Uterus (tissue), 4 donors: ENCODE measurements around the gene APOA5. TPM values are rescaled to one million over a fixed set of nuclear protein-coding genes. Genes with fewer than 3 reads are reported as not detected.

Source experiments
- DNase-seq, 2 donors: peaks; one replicate each; pipeline ENCODE4 v3.0.0-alpha.2; 2019 to 2020
- H3K27ac ChIP-seq, 2 donors: fragments of 200-600 bp; sonication (generic); 1 replicate in 1 of 2; 2 replicates in 1 of 2; pipeline ENCODE4 v1.5.1; 2016 to 2018
- H3K27me3 ChIP-seq, 2 donors: fragments of 200-600 bp; sonication (generic); one replicate each; pipeline ENCODE4 v1.5.1; 2018 to 2019; ENCODE audit warnings: control low read depth in 1 of 2
- H3K36me3 ChIP-seq, 2 donors: fragments of 200-600 bp; sonication (generic); one replicate each; pipeline ENCODE4 v1.5.1; 2019; ENCODE audit warnings: control low read depth in 1 of 2
- H3K4me1 ChIP-seq, 2 donors: fragments of 200-600 bp; sonication (generic); one replicate each; pipeline ENCODE4 v1.5.1; 2018 to 2019; ENCODE audit warnings: control low read depth in 1 of 2
- H3K4me3 ChIP-seq, 2 donors: fragments of 200-600 bp; sonication (generic); 1 replicate in 1 of 2; 2 replicates in 1 of 2; pipeline ENCODE4 v1.5.1; 2018 to 2019; ENCODE audit warnings: mild to moderate bottlenecking in 1 of 2
- H3K9me3 ChIP-seq, 2 donors: fragments of 200-600 bp; sonication (generic); one replicate each; pipeline ENCODE4 v1.5.1; 2019; ENCODE audit warnings: control low read depth in 1 of 2
- POLR2A ChIP-seq, 2 donors: fragments of 450-650 bp; IDR thresholded peaks; one replicate each; pipeline ENCODE4 v1.6.1; 2016; ENCODE audit warnings: antibody characterized with exemption in 2 of 2, mild to moderate bottlenecking in 1 of 2, moderate library complexity in 1 of 2
- intact Hi-C: fragments of 100-400 bp; cut with DNase I; formaldehyde crosslinking; loops from one replicate; pipeline ENCODE4 v1.15.1; 2023; ENCODE audit warnings: low total_unique reads
- total RNA-seq, 4 donors: library from RNA; depleted of rRNA in 3 of 4; stranded (reverse); fragments of >200 nt in 3 of 4; gene quantifications; one replicate each; pipeline versions ENCODE4 v1.1.0 to v1.2.4, GENCODE V29; 2014 to 2023
- TF ChIP-seq, protein P1 (sequence below), 4 experiments: fragments of 200-600 bp in 2 of 4; fragments of 450-650 bp in 2 of 4; sonication (generic) in 2 of 4; IDR thresholded peaks; one replicate each; pipeline ENCODE4 v1.5.1; 2016 to 2019; ENCODE audit warnings: antibody characterized with exemption in 4 of 4, mild to moderate bottlenecking in 2 of 4, moderate library complexity in 1 of 4
- donor health status: DM: yes; HTN: yes; CAD: no.

APOA5 gene
- total RNA-seq, 4 donors from 2014 or later, result not detected

DNA sequence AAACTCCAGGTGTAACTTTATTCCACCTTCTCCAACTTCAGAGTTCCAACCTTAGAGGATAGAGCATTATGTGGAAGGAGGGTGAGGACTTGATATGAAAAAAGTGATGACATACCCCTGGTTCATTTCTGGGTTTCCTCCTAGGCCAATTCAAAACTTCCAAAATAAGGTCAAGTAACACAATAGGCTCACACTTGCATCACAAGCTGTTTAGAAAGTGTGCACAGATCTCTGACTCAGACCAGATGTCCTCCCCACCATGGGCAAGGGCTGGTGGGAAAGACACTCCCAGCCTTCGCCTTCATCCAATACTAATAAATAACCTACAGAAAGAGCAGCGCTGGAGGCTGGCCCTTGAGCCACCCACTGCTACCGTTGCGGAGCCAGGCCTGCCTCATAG, 13.1 kb downstream of the APOA5 start:
- no peaks in the 10 kb centered on the region for H3K36me3 ChIP-seq
- no peak for DNase-seq
- H3K9me3 ChIP-seq, result no peaks in the 10 kb centered on the region
- no peak overlapping the region for H3K4me3 ChIP-seq
- H3K4me1 ChIP-seq, result no peaks in the 10 kb centered on the region
- TF ChIP-seq, protein P1, sequence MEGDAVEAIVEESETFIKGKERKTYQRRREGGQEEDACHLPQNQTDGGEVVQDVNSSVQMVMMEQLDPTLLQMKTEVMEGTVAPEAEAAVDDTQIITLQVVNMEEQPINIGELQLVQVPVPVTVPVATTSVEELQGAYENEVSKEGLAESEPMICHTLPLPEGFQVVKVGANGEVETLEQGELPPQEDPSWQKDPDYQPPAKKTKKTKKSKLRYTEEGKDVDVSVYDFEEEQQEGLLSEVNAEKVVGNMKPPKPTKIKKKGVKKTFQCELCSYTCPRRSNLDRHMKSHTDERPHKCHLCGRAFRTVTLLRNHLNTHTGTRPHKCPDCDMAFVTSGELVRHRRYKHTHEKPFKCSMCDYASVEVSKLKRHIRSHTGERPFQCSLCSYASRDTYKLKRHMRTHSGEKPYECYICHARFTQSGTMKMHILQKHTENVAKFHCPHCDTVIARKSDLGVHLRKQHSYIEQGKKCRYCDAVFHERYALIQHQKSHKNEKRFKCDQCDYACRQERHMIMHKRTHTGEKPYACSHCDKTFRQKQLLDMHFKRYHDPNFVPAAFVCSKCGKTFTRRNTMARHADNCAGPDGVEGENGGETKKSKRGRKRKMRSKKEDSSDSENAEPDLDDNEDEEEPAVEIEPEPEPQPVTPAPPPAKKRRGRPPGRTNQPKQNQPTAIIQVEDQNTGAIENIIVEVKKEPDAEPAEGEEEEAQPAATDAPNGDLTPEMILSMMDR (IDR thresholded peaks at IDR 0.05), result no peak
- no peak for TF ChIP-seq POLR2A (IDR thresholded peaks at IDR 0.05)
- intact Hi-C loops, result no loop called here
- no peak overlapping the region for H3K27ac ChIP-seq
- no peaks in the 10 kb centered on the region for H3K27me3 ChIP-seq

DNA sequence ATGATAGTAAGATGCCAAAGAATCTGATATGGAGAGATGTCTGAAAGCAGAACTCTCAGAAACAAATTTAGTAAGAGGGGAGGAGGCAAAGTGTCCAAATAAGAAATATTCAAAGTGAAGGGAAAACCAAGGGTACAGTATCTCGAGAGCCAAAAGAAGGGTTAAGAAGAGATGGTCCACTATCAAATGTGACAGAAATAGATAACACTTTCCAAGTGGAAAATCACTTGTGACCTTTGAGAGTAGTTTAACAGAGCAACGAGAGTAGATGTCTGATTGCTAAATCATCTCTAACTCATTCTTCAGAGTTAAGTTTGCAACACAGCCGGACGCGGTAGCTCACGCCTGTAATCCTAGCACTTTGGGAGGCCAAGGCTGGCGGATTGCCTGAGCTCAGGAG, 14.6 kb downstream of the APOA5 start:
- Histone ChIP-seq H3K36me3 (no peaks in the 10 kb centered on the region), H3K27me3 (no peaks in the 10 kb centered on the region), H3K4me3 (no peak overlapping the region), H3K9me3 (no peaks in the 10 kb centered on the region), H3K27ac (no peak overlapping the region), H3K4me1 (no peaks in the 10 kb centered on the region)
- DNase-seq, result no peak
- intact Hi-C loops, result no loop called here
- TF ChIP-seq, protein P1 (IDR thresholded peaks at IDR 0.05), result no peak
- TF ChIP-seq POLR2A (IDR thresholded peaks at IDR 0.05), result no peak

DNA sequence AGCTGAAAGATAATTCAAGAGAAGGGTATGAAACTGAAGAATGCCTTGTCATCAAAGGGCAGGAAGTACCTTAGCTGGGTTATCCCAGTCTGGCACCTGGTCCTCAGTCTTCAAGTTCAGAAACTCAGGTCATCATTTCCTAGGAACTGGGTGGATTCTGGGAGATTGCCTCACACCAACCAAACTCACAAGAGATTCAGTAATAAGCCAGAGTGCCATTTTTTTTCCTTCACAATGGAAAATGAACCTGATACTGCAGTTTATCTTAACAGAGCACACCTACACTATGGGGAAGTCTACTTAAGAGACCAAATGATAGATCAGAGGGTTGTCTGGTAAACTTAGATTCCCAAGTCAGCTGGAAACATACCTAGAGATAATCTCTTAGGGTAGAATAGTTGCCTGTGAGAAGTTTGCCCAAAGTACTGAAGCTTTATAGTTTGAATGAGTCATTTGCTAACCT, 15.1 kb downstream of the APOA5 start:
- no peak overlapping the region for H3K27ac ChIP-seq
- H3K4me1 ChIP-seq, result peaks cover 0 to 4% of the 10 kb centered on the region in 2 donors
- H3K27me3 ChIP-seq, result no peaks in the 10 kb centered on the region
- no peak for TF ChIP-seq POLR2A (IDR thresholded peaks at IDR 0.05)
- TF ChIP-seq, protein P1 (IDR thresholded peaks at IDR 0.05), result no peak
- H3K4me3 ChIP-seq, result no peak overlapping the region
- no peak for DNase-seq
- intact Hi-C loops, result no loop called here
- no peaks in the 10 kb centered on the region for H3K36me3 ChIP-seq
- no peaks in the 10 kb centered on the region for H3K9me3 ChIP-seq

DNA sequence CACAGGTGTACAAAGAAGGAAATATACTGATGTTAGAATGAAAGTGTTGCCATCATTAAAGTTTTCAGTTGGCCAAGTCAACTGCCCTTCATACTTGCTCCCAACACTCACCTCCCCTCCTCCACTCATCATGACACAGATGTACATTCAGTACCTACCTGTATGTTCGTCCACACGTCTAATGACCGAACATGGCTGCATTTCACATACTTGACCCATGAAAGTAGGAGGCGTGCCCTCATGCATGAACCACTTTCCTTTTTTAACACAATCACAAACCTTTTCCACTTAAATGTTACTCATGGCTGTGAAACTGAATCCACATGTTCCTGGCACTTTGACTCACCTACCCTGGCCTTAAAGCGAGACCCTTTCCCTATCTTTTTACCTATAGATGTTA, 15.7 kb downstream of the APOA5 start:
- H3K4me3 ChIP-seq, result no peak overlapping the region
- no peaks in the 10 kb centered on the region for H3K27me3 ChIP-seq
- intact Hi-C loops, result no loop called here
- no peak overlapping the region for H3K27ac ChIP-seq
- TF ChIP-seq, protein P1 (IDR thresholded peaks at IDR 0.05), result no peak
- TF ChIP-seq POLR2A (IDR thresholded peaks at IDR 0.05), result no peak
- H3K9me3 ChIP-seq, result no peaks in the 10 kb centered on the region
- H3K4me1 ChIP-seq, result peaks cover 0 to 4% of the 10 kb centered on the region in 2 donors
- DNase-seq, result no peak
- H3K36me3 ChIP-seq, result no peaks in the 10 kb centered on the region

DNA sequence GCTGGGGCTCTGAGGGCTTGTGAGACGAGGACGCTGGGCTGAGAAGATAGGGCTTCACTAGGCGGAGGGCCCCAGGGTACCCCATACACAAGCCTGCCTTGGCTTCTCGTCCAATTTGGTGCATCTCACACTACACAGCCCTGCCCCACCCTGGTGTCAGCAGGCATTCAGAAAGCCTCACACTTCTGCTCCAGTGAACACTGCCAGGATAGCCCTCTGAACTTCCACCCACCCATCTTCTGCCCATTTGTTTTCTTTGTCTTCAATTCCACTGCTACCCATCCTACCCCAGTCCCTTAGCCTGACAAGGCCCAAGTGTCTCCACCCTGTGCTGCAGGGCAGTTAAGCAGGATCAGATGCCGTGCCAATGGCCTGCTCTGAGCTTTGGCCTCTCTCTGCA, 17.0 kb downstream of the APOA5 start:
- TF ChIP-seq POLR2A (IDR thresholded peaks at IDR 0.05), result no peak
- TF ChIP-seq, protein P1 (IDR thresholded peaks at IDR 0.05), result no peak
- H3K9me3 ChIP-seq, result no peaks in the 10 kb centered on the region
- intact Hi-C loops, result no loop called here
- H3K4me1 ChIP-seq, result peaks cover 0 to 4% of the 10 kb centered on the region in 2 donors
- H3K27me3 ChIP-seq, result no peaks in the 10 kb centered on the region
- H3K36me3 ChIP-seq, result no peaks in the 10 kb centered on the region
- DNase-seq, result no peak
- H3K27ac ChIP-seq, result no peak overlapping the region
- H3K4me3 ChIP-seq, result no peak overlapping the region
